ENCODE results near the gene DOC2A.

GRCh38 chr16:30002614-30003346 is 8.0 kb downstream of the DOC2A start:
- TF ChIP-seq CTCF (IDR thresholded peaks at IDR 0.05) = no peak
- no peak for TF ChIP-seq POLR2A (IDR thresholded peaks at IDR 0.05)
- no peak for TF ChIP-seq EP300 (IDR thresholded peaks at IDR 0.05)
